WTC11 (cell line): ENCODE measurements around the gene GPI. TPM values are rescaled to one million over a fixed set of nuclear protein-coding genes. Genes with fewer than 3 reads are reported as not detected.
"Not testable (repeated sequence)": the region's sequence is repeated elsewhere in the genome, so short reads cannot be mapped to it uniquely, and the experiment has no call there.

ENCODE experiments used
- ATAC-seq: fragments of 200-7000 bp; cut with Tn5 transposase; 2 replicates; pipeline ENCODE4 v1.10.0; 2021; ENCODE audit warnings: mild to moderate bottlenecking, moderate library complexity
- CTCF ChIA-PET: fragments of 300-600 bp; sonication (Branson Sonifier 250); formaldehyde crosslinking; loops from one replicate; lab custom pipeline; 2021; ENCODE audit warnings: antibody characterized with exemption; lab: Charles Lee
- POLR2A ChIA-PET: fragments of 350-600 bp; sonication (Branson Sonifier 250); formaldehyde crosslinking; loops from one replicate; lab custom pipeline; 2021; ENCODE audit warnings: antibody characterized with exemption; lab: Charles Lee
- DNase-seq: peaks from one replicate; pipeline ENCODE4 v3.0.0; 2021; ENCODE audit warnings: low spot score
- H3K27ac Mint-ChIP-seq: 2 replicates; pipeline ENCODE4 v1.8.0; 2021; ENCODE audit warnings: mixed read lengths
- H3K27me3 Mint-ChIP-seq: 2 replicates; pipeline ENCODE4 v1.8.0; 2021; ENCODE audit warnings: low read depth, mild to moderate bottlenecking, moderate library complexity, mixed read lengths
- H3K36me3 Mint-ChIP-seq: 2 replicates; pipeline ENCODE4 v1.8.0; 2021; ENCODE audit warnings: mixed read lengths
- H3K4me1 Mint-ChIP-seq: 2 replicates; pipeline ENCODE4 v1.8.0; 2022; ENCODE audit warnings: mixed read lengths
- H3K4me3 Mint-ChIP-seq: 2 replicates; pipeline ENCODE4 v1.8.0; 2021; ENCODE audit warnings: mild to moderate bottlenecking, moderate library complexity, mixed read lengths
- H3K9me3 Mint-ChIP-seq: 2 replicates; pipeline ENCODE4 v1.8.0; 2021; ENCODE audit warnings: mixed read lengths
- AR ChIP-seq: fragments of 250-450 bp; sonication (Bioruptor Pico); IDR thresholded peaks from 2 replicates; pipeline ENCODE4 v1.9.0; 2021; ENCODE audit warnings: mild to moderate bottlenecking
- ATF2 ChIP-seq: sonication (generic); formaldehyde crosslinking; IDR thresholded peaks from 2 replicates; pipeline ENCODE4 v1.8.1; 2022; ENCODE audit warnings: low read depth, missing genetic modification reagents, borderline replicate concordance
- ATF3 ChIP-seq: sonication (generic); formaldehyde crosslinking; conservative IDR thresholded peaks from 2 replicates; pipeline ENCODE4 v1.8.1; 2022; ENCODE audit warnings: mild to moderate bottlenecking, missing genetic modification reagents
- CDX4 ChIP-seq: fragments of 250-450 bp; sonication (Bioruptor Pico); IDR thresholded peaks from 2 replicates; pipeline ENCODE4 v1.9.0; 2021; ENCODE audit warnings: moderate library complexity, mild to moderate bottlenecking, inconsistent platforms, borderline replicate concordance
- CTCF ChIP-seq: fragments of 200-600 bp; IDR thresholded peaks from 2 replicates; pipeline ENCODE4 v1.8.0; 2022; ENCODE audit warnings: antibody characterized with exemption
- EMX1 ChIP-seq: fragments of 250-450 bp; sonication (Bioruptor Pico); IDR thresholded peaks from 2 replicates; pipeline ENCODE4 v1.8.0; 2021; ENCODE audit warnings: mild to moderate bottlenecking
- ETV6 ChIP-seq: sonication (generic); formaldehyde crosslinking; IDR thresholded peaks from 2 replicates; pipeline ENCODE4 v1.8.1; 2022; ENCODE audit warnings: mild to moderate bottlenecking, missing genetic modification reagents
- FOXJ3 ChIP-seq: sonication (generic); formaldehyde crosslinking; IDR thresholded peaks from 2 replicates; pipeline ENCODE4 v1.9.0; 2021; ENCODE audit warnings: missing genetic modification reagents, mild to moderate bottlenecking, borderline replicate concordance
- FOXK1 ChIP-seq: sonication (generic); formaldehyde crosslinking; IDR thresholded peaks from 2 replicates; pipeline ENCODE4 v1.8.0; 2022; ENCODE audit warnings: mild to moderate bottlenecking, moderate library complexity, missing genetic modification reagents
- GABPB1 ChIP-seq: sonication (generic); formaldehyde crosslinking; IDR thresholded peaks from 2 replicates; pipeline ENCODE4 v1.8.1; 2023; ENCODE audit warnings: mild to moderate bottlenecking, missing genetic modification reagents
- HMGXB4 ChIP-seq: sonication (generic); formaldehyde crosslinking; IDR thresholded peaks from 2 replicates; pipeline ENCODE4 v1.8.1; 2023; ENCODE audit warnings: mild to moderate bottlenecking, moderate library complexity, missing genetic modification reagents
- JAZF1 ChIP-seq: fragments of 250-450 bp; sonication (Bioruptor Pico); IDR thresholded peaks from 2 replicates; pipeline ENCODE4 v1.9.0; 2021; ENCODE audit warnings: moderate library complexity, mild to moderate bottlenecking, inconsistent platforms
- MAX ChIP-seq: sonication (generic); formaldehyde crosslinking; IDR thresholded peaks from 2 replicates; pipeline ENCODE4 v1.8.0; 2022; ENCODE audit warnings: mild to moderate bottlenecking, missing genetic modification reagents
- NFE2L1 ChIP-seq: sonication (generic); formaldehyde crosslinking; IDR thresholded peaks from 2 replicates; pipeline ENCODE4 v1.8.1; 2023; ENCODE audit warnings: missing genetic modification reagents
- OVOL2 ChIP-seq: fragments of 250-450 bp; sonication (Bioruptor Pico); IDR thresholded peaks from 2 replicates; pipeline ENCODE4 v1.9.0; 2021; ENCODE audit warnings: mild to moderate bottlenecking, borderline replicate concordance
- PREB ChIP-seq: sonication (generic); formaldehyde crosslinking; IDR thresholded peaks from 2 replicates; pipeline ENCODE4 v1.8.1; 2022; ENCODE audit warnings: mild to moderate bottlenecking, missing genetic modification reagents, moderate library complexity, borderline replicate concordance
- SMAD4 ChIP-seq: sonication (generic); formaldehyde crosslinking; IDR thresholded peaks from 2 replicates; pipeline ENCODE4 v1.8.0; 2022; ENCODE audit warnings: mild to moderate bottlenecking, missing genetic modification reagents
- TP53 ChIP-seq: sonication (generic); formaldehyde crosslinking; IDR thresholded peaks from 2 replicates; pipeline ENCODE4 v1.8.1; 2023; ENCODE audit warnings: mild to moderate bottlenecking, missing genetic modification reagents
- ZBTB21 ChIP-seq: sonication (generic); formaldehyde crosslinking; IDR thresholded peaks from 2 replicates; pipeline ENCODE4 v1.8.1; 2023; ENCODE audit warnings: mild to moderate bottlenecking, missing genetic modification reagents, borderline replicate concordance
- ZNF281 ChIP-seq: sonication (generic); formaldehyde crosslinking; IDR thresholded peaks from 2 replicates; pipeline ENCODE4 v1.8.0; 2023; ENCODE audit warnings: mild to moderate bottlenecking, missing genetic modification reagents
- total RNA-seq: library from RNA; stranded (reverse); gene quantifications from 3 replicates; pipeline ENCODE4 v1.2.3, GENCODE V29; 2021

The GPI gene
- total RNA-seq, 1 experiment from 2014 or later: 389 TPM

- TF ChIP-seq ATF2 (CRISPR knock-in tag) (no peak), ATF3 (CRISPR knock-in tag) (no peak), ZNF281 (CRISPR knock-in tag) (no peak)
Measured at GRCh38 chr19:34399886-34400285, 34.9 kb downstream of the GPI start (continued).

GRCh38 chr19:34400844-34401243 lies 35.8 kb downstream of the GPI start:
- CTCF ChIA-PET, H3K27ac Mint-ChIP-seq, H3K4me3 Mint-ChIP-seq, ATAC-seq, POLR2A ChIA-PET, DNase-seq, H3K27me3 Mint-ChIP-seq, H3K4me1 Mint-ChIP-seq, H3K9me3 Mint-ChIP-seq: not testable (repeated sequence)
- peaks cover 41% of the 10 kb centered on the region for H3K36me3 Mint-ChIP-seq

- CTCF ChIA-PET: no interaction called here
- Mint-ChIP-seq H3K27ac (peak overlapping the region; percentile 71; the same call in 1 of the 2 replicates), H3K4me1 (no peaks in the 10 kb centered on the region), H3K27me3 (no peaks in the 10 kb centered on the region; the same call in 1 of the 2 replicates), H3K9me3 (no peaks in the 10 kb centered on the region), H3K4me3 (no peak overlapping the region), H3K36me3 (peaks cover 33% of the 10 kb centered on the region)
- DNase-seq (no peak), ATAC-seq (no peak)
- POLR2A ChIA-PET: no interaction called here
- TF ChIP-seq AR (CRISPR knock-in tag) (no peak), CDX4 (CRISPR knock-in tag) (no peak), MAX (CRISPR knock-in tag) (no peak), PREB (CRISPR knock-in tag) (no peak), OVOL2 (no peak), TP53 (CRISPR knock-in tag) (no peak), CTCF (no peak), JAZF1 (no peak), NFE2L1 (CRISPR knock-in tag) (no peak), SMAD4 (CRISPR knock-in tag) (no peak), ZBTB21 (CRISPR knock-in tag) (no peak), FOXK1 (no peak), FOXJ3 (no peak), EMX1 (CRISPR knock-in tag) (no peak), GABPB1 (CRISPR knock-in tag) (no peak), ETV6 (CRISPR knock-in tag) (no peak), HMGXB4 (CRISPR knock-in tag) (no peak)
Measured at GRCh38 chr19:34402074-34402600, 37.1 kb downstream of the GPI start.
